GM19452 (cell line): ENCODE measurements around the gene FHOD1.

ENCODE experiments used
- ATAC-seq: cut with Tn5 transposase; IDR thresholded peaks from one replicate; pipeline ENCODE4 v1.9.1; 2021; ENCODE audit not compliant: unreplicated experiment

Gene FHOD1

DNA sequence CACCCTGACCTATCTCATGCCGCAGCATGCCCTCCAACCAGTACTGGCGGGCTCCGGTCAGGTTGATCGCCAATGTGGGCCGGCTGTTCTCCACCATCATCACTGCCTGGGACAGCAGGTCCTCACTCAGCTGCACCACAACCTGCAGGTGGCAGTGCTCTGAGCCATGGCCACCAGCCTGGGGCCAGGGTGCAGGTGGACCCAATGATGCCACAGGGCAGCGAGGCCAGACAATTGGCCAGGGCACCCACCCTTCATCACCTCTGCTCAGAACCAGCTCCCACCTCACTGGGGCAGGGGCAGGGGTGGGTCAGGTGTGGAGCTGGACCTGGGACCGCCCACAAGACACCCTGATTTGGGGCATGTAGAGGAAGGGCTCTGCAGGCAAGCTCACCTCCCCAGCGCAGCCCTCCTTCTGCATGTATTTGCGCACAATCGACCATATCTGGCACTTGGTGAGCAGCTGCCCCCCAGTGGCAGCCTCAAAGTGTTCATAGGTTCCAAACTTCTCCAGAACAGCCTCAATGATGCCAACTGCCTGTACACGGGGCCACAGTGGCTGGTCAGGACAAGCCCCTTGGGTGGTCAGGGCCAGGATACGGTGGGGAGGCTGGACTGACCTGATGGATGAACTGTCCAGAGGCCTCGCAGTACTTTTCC, 67.7 kb downstream of the FHOD1 start:
- no peak for ATAC-seq
